ENCODE measurements around the gene HSF2BP. TPM values are rescaled to one million over a fixed set of nuclear protein-coding genes. Genes with fewer than 3 reads are reported as not detected.
"Not testable (repeated sequence)": the region's sequence is repeated elsewhere in the genome, so short reads cannot be mapped to it uniquely, and the experiment has no call there.

The HSF2BP gene
- total and polyA plus RNA-seq, 8 donors: 0.23 to 1.5 (median 0.31) TPM; not detected in 3

- intact Hi-C loops (cut with DNase I; ENCODE audit: low total_unique reads): no loop called here
- peak; percentile 80 to 85 for DNase-seq
- Histone ChIP-seq H3K4me1 (peaks cover 0 to 19% (median 16%) of the 10 kb centered on the region in 4 donors), H3K27ac (peak overlapping the region in 4 of 5 donors; percentile 16 to 54 (median 24)), H3K36me3 (no peaks in the 10 kb centered on the region), H3K9me3 (no peaks in the 10 kb centered on the region), H3K4me3 (peak overlapping the region in 1 of 4 donors; percentile 9), H3K27me3 (no peaks in the 10 kb centered on the region)
- no peak for TF ChIP-seq POLR2A (IDR thresholded peaks at IDR 0.05)
- peak in 1 of 3 donors; percentile 7 for TF ChIP-seq POLR2AphosphoS5 (IDR thresholded peaks at IDR 0.05)
- no peak for TF ChIP-seq CTCF (IDR thresholded peaks at IDR 0.05)
- no peak for TF ChIP-seq EP300 (IDR thresholded peaks at IDR 0.05)
- WGBS, 5 donors: 33 to 38% (median 37%) methylated on average over 28 to 29 of the region's 29 CpGs
Observed at GRCh38 chr21:43703035-43703880, 44.0 kb upstream of the HSF2BP start.

GRCh38 chr21:43702785-43703034, 43.4 kb upstream of the HSF2BP start:
- WGBS, 5 donors: 24 to 44% (median 32%) methylated on average over 11 to 12 of the region's 12 CpGs
- Histone ChIP-seq H3K9me3 (no peaks in the 10 kb centered on the region), H3K27ac (peak overlapping the region in 4 of 5 donors; percentile 3 to 54 (median 24)), H3K4me1 (peaks cover 0 to 19% (median 16%) of the 10 kb centered on the region in 4 donors), H3K4me3 (peak overlapping the region in 1 of 4 donors; percentile 9), H3K36me3 (no peaks in the 10 kb centered on the region), H3K27me3 (no peaks in the 10 kb centered on the region)
- no peak for DNase-seq
- intact Hi-C loops (cut with DNase I; ENCODE audit: low total_unique reads): no loop called here
- TF ChIP-seq EP300 (IDR thresholded peaks at IDR 0.05) (no peak), CTCF (IDR thresholded peaks at IDR 0.05) (no peak), POLR2AphosphoS5 (IDR thresholded peaks at IDR 0.05) (no peak), POLR2A (IDR thresholded peaks at IDR 0.05) (no peak)

- H3K27ac ChIP-seq: peak overlapping the region in 4 of 5 donors; percentile 3 to 54 (median 24)
- H3K4me1 ChIP-seq: peaks cover 0 to 19% (median 16%) of the 10 kb centered on the region in 4 donors
- TF ChIP-seq POLR2AphosphoS5 (IDR thresholded peaks at IDR 0.05) (no peak), CTCF (IDR thresholded peaks at IDR 0.05) (no peak), EP300 (IDR thresholded peaks at IDR 0.05) (no peak), POLR2A (IDR thresholded peaks at IDR 0.05) (no peak)
- no peak for DNase-seq
- no peak overlapping the region for H3K4me3 ChIP-seq
- peaks cover 0 to 2% (median under 1%) of the 10 kb centered on the region in 4 donors for H3K36me3 ChIP-seq
- 60 to 75% (median 70%) methylated on average over 21 to 29 of the region's 29 CpGs for WGBS, 5 donors
- no peaks in the 10 kb centered on the region for H3K9me3 ChIP-seq
- intact Hi-C loops (cut with DNase I; ENCODE audit: low total_unique reads): no loop called here
- H3K27me3 ChIP-seq: no peaks in the 10 kb centered on the region
Observed at GRCh38 chr21:43701936-43702784, 42.9 kb upstream of the HSF2BP start.

GRCh38 chr21:43699933-43700599, 40.8 kb upstream of the HSF2BP start:
- Histone ChIP-seq H3K4me3 (no peak overlapping the region), H3K36me3 (peaks cover 0 to 23% (median 16%) of the 10 kb centered on the region in 4 donors), H3K27me3 (no peaks in the 10 kb centered on the region), H3K27ac (no peak overlapping the region), H3K4me1 (peaks cover 0 to 19% (median 16%) of the 10 kb centered on the region in 4 donors), H3K9me3 (no peaks in the 10 kb centered on the region)
- intact Hi-C loops (cut with DNase I; ENCODE audit: low total_unique reads): loop anchor here (10.0 kb wide), 1 partner anchor 55 kb away; no protein-coding TSS in a partner anchor
- DNase-seq: no peak
- 75 to 83% (median 81%) methylated on average over 12 to 13 of the region's 13 CpGs for WGBS, 5 donors
- TF ChIP-seq CTCF (IDR thresholded peaks at IDR 0.05): no peak
- no peak for TF ChIP-seq EP300 (IDR thresholded peaks at IDR 0.05)
- TF ChIP-seq POLR2A (IDR thresholded peaks at IDR 0.05): no peak
- no peak for TF ChIP-seq POLR2AphosphoS5 (IDR thresholded peaks at IDR 0.05)

- Histone ChIP-seq H3K36me3 (peaks cover 3 to 29% (median 22%) of the 10 kb centered on the region in 4 donors), H3K4me1 (peaks cover 0 to 19% (median 16%) of the 10 kb centered on the region in 4 donors)
- H3K9me3 ChIP-seq, H3K4me3 ChIP-seq, H3K27me3 ChIP-seq, H3K27ac ChIP-seq, DNase-seq: not testable (repeated sequence)
- WGBS, 5 donors: 85 to 98% (median 95%) methylated on average over 5 of the region's 5 CpGs
- intact Hi-C loops (cut with DNase I; ENCODE audit: low total_unique reads): loop anchor here (10.0 kb wide), 1 partner anchor 55 kb away; no protein-coding TSS in a partner anchor
Observed at GRCh38 chr21:43699492-43699777, 40.1 kb upstream of the HSF2BP start.

Data from stomach (tissue), 9 donors.